ENCODE data around the gene CCDC171. TPM values are rescaled to one million over a fixed set of nuclear protein-coding genes. Genes with fewer than 3 reads are reported as not detected.

Gene CCDC171
- total and polyA plus RNA-seq, 2 of the 13 experiments (the other 11 are each of a cell fraction or from before 2014, with no cell fraction given), result 0.95 to 2.5 TPM

DNA sequence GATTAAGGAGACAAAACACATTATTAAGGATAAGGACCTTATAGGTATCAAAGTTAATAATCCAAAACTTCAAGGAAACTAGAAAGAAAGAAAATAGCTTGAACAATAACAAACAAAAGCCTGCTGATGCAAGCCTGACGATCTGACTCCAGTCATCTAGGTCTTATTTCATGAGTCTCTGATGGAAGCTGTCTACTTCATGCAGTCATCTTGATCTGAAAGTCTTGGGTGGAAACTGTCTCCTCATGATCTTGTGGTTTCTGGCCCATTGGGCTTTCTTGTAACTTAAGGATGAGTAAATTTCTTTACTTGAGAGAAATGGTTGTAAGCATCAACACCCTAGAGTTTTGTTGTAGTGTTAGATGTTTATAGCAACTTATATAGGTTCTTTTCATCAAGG, 21.5 kb upstream of the CCDC171 start:
- in situ Hi-C loops (cut with HindIII; ENCODE audit: extremely low pct_ligation_motif_present, low pct_unique_long_range_greater_than_20kb), result no loop called here
- ATAC-seq (no peak), DNase-seq (ENCODE audit: low spot score) (no peak), FAIRE-seq (no peak)
- 4% methylated on average over 1 of the region's 1 CpG for WGBS (ENCODE audit: low lambda C conversion rate)
- H3K27me3 ChIP-seq (ENCODE audit: control insufficient read depth in 1 of 2, insufficient read depth in 2 of 2, low read length in 2 of 2), result 0 out of 5 replicates have a peak, but pooled peaks cover 0 to 1% of the 10 kb centered on the region in 2 experiments
- no peak overlapping the region for H3K9ac ChIP-seq (ENCODE audit: insufficient read depth, low read depth, low read length)
- TF ChIP-seq, protein P1, sequence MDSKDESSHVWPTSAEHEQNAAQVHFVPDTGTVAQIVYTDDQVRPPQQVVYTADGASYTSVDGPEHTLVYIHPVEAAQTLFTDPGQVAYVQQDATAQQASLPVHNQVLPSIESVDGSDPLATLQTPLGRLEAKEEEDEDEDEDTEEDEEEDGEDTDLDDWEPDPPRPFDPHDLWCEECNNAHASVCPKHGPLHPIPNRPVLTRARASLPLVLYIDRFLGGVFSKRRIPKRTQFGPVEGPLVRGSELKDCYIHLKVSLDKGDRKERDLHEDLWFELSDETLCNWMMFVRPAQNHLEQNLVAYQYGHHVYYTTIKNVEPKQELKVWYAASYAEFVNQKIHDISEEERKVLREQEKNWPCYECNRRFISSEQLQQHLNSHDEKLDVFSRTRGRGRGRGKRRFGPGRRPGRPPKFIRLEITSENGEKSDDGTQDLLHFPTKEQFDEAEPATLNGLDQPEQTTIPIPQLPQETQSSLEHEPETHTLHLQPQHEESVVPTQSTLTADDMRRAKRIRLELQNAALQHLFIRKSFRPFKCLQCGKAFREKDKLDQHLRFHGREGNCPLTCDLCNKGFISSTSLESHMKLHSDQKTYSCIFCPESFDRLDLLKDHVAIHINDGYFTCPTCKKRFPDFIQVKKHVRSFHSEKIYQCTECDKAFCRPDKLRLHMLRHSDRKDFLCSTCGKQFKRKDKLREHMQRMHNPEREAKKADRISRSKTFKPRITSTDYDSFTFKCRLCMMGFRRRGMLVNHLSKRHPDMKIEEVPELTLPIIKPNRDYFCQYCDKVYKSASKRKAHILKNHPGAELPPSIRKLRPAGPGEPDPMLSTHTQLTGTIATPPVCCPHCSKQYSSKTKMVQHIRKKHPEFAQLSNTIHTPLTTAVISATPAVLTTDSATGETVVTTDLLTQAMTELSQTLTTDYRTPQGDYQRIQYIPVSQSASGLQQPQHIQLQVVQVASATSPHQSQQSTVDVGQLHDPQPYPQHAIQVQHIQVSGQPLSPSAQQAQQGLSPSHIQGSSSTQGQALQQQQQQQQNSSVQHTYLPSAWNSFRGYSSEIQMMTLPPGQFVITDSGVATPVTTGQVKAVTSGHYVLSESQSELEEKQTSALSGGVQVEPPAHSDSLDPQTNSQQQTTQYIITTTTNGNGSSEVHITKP (CRISPR knock-in tag; IDR thresholded peaks at IDR 0.05; ENCODE audit: low read depth), result no peak
- no peak for TF ChIP-seq CREM (IDR thresholded peaks at IDR 0.05)
- no peak for TF ChIP-seq CREM (CRISPR knock-in tag; IDR thresholded peaks at IDR 0.05)
- TF ChIP-seq STAT5B (CRISPR knock-in tag; IDR thresholded peaks at IDR 0.05), result no peak
- H3K36me3 ChIP-seq (replicated peaks in 1 of 2; ENCODE audit: control insufficient read depth in 1 of 2, insufficient read depth in 2 of 2, low read length in 2 of 2), result no peaks in the 10 kb centered on the region
- no peaks in the 10 kb centered on the region for H3K4me1 ChIP-seq (ENCODE audit: insufficient read depth, low read length)
- H3K27ac ChIP-seq (ENCODE audit: extremely low read length, insufficient read depth, low read length), result no peak overlapping the region
- intact Hi-C loops (cut with micrococcal nuclease; ENCODE audit: unreplicated experiment), result no loop called here
- no peaks in the 10 kb centered on the region for H4K20me1 ChIP-seq (ENCODE audit: insufficient read depth, low read length)
- H3K9me3 ChIP-seq (ENCODE audit: low read length), result no peaks in the 10 kb centered on the region
- H3K79me2 ChIP-seq (ENCODE audit: insufficient read depth, low read length), result no peaks in the 10 kb centered on the region
- H3K4me2 ChIP-seq (ENCODE audit: low read depth, low read length), result no peak overlapping the region
- CTCF ChIA-PET (ENCODE audit: low intra/inter-chr PET ratio, low total read pairs), result no interaction called here
- H3K4me3 ChIP-seq (replicated peaks in 1 of 3; ENCODE audit: insufficient read depth in 1 of 3, low read depth in 2 of 3, low read length in 3 of 3), result no peak overlapping the region
- POLR2A ChIA-PET, result interaction anchor here (1.1 kb wide), 1 partner anchor 21 kb away, joined by 3 read pairs; the partner anchor contains the start of gene CCDC171
- no peak overlapping the region for H2AFZ ChIP-seq (ENCODE audit: low read length)
- no TSS peak for BruUV-seq (replicated peaks)

DNA sequence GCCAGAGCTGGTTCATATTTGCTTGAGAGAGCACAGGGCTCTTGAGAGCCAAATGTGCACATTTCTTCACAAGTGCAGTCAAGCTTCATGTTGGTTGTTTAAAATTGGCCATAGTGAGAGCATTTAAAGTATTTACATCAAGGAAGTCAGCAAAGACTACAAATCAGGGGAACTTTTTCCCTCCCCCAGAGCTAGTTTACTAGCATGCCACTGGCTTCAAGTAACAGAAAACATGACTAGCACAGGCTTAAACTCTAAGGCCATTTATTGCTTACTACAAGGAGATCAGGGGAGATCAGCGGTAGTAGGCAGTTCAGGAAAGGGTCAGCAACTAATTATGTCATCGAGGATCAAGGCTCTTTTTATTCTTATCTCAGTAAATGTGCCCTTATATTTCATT, 11.0 kb upstream of the CCDC171 start:
- in situ Hi-C loops (cut with HindIII; ENCODE audit: extremely low pct_ligation_motif_present, low pct_unique_long_range_greater_than_20kb), result no loop called here
- Histone ChIP-seq H3K79me2 (ENCODE audit: insufficient read depth, low read length) (no peaks in the 10 kb centered on the region), H3K4me2 (ENCODE audit: low read depth, low read length) (no peak overlapping the region), H3K9ac (ENCODE audit: insufficient read depth, low read depth, low read length) (no peak overlapping the region), H3K27me3 (ENCODE audit: control insufficient read depth in 1 of 2, insufficient read depth in 2 of 2, low read length in 2 of 2) (no peaks in the 10 kb centered on the region), H3K27ac (ENCODE audit: extremely low read length, insufficient read depth, low read length) (no peak overlapping the region), H3K36me3 (replicated peaks in 1 of 2; ENCODE audit: control insufficient read depth in 1 of 2, insufficient read depth in 2 of 2, low read length in 2 of 2) (no peaks in the 10 kb centered on the region), H3K4me1 (ENCODE audit: insufficient read depth, low read length) (no peaks in the 10 kb centered on the region), H3K4me3 (replicated peaks in 1 of 3; ENCODE audit: insufficient read depth in 1 of 3, low read depth in 2 of 3, low read length in 3 of 3) (no peak overlapping the region), H2AFZ (ENCODE audit: low read length) (no peak overlapping the region), H3K9me3 (ENCODE audit: low read length) (no peaks in the 10 kb centered on the region), H4K20me1 (ENCODE audit: insufficient read depth, low read length) (no peaks in the 10 kb centered on the region)
- FAIRE-seq (no peak), ATAC-seq (no peak), DNase-seq (ENCODE audit: low spot score) (no peak)
- intact Hi-C loops (cut with micrococcal nuclease; ENCODE audit: unreplicated experiment), result no loop called here
- 18% methylated on average over 2 of the region's 2 CpGs for WGBS (ENCODE audit: low lambda C conversion rate)
- CTCF ChIA-PET (ENCODE audit: low intra/inter-chr PET ratio, low total read pairs), result no interaction called here
- POLR2A ChIA-PET, result no interaction called here
- BruUV-seq (replicated peaks), result no TSS peak
- TF ChIP-seq GATA4 (IDR thresholded peaks at IDR 0.05; ENCODE audit: borderline replicate concordance, low read depth) (no peak), TCF12 (IDR thresholded peaks at IDR 0.05) (no peak), TCF12 (CRISPR knock-in tag; IDR thresholded peaks at IDR 0.05) (no peak), ZNF577 (CRISPR knock-in tag; IDR thresholded peaks at IDR 0.05; ENCODE audit: borderline replicate concordance, low read depth) (no peak), ZNF317 (CRISPR knock-in tag; IDR thresholded peaks at IDR 0.05) (no peak), GABPB1 (CRISPR knock-in tag; IDR thresholded peaks at IDR 0.05) (no peak)
- TF ChIP-seq, protein P2, sequence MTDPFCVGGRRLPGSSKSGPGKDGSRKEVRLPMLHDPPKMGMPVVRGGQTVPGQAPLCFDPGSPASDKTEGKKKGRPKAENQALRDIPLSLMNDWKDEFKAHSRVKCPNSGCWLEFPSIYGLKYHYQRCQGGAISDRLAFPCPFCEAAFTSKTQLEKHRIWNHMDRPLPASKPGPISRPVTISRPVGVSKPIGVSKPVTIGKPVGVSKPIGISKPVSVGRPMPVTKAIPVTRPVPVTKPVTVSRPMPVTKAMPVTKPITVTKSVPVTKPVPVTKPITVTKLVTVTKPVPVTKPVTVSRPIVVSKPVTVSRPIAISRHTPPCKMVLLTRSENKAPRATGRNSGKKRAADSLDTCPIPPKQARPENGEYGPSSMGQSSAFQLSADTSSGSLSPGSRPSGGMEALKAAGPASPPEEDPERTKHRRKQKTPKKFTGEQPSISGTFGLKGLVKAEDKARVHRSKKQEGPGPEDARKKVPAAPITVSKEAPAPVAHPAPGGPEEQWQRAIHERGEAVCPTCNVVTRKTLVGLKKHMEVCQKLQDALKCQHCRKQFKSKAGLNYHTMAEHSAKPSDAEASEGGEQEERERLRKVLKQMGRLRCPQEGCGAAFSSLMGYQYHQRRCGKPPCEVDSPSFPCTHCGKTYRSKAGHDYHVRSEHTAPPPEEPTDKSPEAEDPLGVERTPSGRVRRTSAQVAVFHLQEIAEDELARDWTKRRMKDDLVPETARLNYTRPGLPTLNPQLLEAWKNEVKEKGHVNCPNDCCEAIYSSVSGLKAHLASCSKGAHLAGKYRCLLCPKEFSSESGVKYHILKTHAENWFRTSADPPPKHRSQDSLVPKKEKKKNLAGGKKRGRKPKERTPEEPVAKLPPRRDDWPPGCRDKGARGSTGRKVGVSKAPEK (CRISPR knock-in tag; IDR thresholded peaks at IDR 0.05; ENCODE audit: borderline replicate concordance), result no peak

Measured in HepG2 (cell line).